Stimulated activated naive CD8-positive, alpha-beta T cell treated with anti-CD3 and anti-CD28 coated beads, Interleukin-15, Interleukin-2, amounts not matched to agents 100 ng/mL and 50 ng/mL, for 24 hours (primary cell): ENCODE data around the gene TRPV6.

Experiments
- H3K27ac Mint-ChIP-seq: one replicate; pipeline ENCODE4 v1.8.0; 2021; ENCODE audit warnings: mild to moderate bottlenecking, mixed read lengths
- H3K27me3 Mint-ChIP-seq: one replicate; pipeline ENCODE4 v1.8.0; 2021; ENCODE audit warnings: mixed read lengths
- H3K36me3 Mint-ChIP-seq: one replicate; pipeline ENCODE4 v1.8.0; 2021; ENCODE audit warnings: low read depth, mixed read lengths
- H3K4me1 Mint-ChIP-seq: one replicate; pipeline ENCODE4 v1.8.0; 2021; ENCODE audit warnings: low read depth, mixed read lengths
- H3K4me3 Mint-ChIP-seq: one replicate; pipeline ENCODE4 v1.8.0; 2021; ENCODE audit warnings: mild to moderate bottlenecking, mixed read lengths
- H3K9me3 Mint-ChIP-seq: one replicate; pipeline ENCODE4 v1.8.0; 2021; ENCODE audit warnings: mixed read lengths

Gene TRPV6

DNA sequence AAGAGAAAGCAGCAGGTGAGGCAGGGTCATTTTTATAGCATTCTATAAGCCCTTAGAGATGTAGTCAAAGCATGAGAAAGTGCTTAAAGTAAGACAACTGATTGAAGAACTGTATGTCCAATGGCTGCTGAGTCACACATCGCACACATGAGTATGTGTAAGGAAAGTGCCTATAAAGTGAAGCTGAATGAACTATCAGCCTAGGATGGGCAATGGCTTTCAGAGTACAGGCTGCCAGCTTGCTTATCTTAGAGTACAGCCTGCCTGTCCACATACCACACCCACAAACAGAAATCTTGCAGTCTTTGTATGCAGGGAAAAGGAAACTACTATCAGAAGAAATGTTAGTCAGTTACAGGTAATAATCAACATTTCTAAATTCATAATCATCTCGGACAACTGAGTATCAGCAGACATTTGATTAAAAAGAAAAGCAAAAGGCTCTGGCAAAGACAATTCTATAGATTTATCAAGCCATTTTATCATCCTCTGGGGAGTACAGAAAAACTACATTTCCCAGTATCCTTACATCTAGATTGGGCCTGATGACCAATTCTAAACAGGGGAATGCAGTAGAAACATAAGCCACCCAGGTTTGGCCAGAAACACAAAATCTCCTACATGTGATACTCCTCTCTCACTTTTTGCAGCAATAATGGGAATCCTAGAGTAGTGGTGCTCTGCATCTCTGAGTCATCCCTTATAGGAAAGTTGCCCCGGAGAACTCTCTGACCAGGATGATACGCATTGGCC is 46.9 kb downstream of the TRPV6 start:
- Mint-ChIP-seq H3K27ac (no peak overlapping the region), H3K27me3 (no peaks in the 10 kb centered on the region), H3K4me3 (no peak overlapping the region), H3K4me1 (peaks cover 16% of the 10 kb centered on the region), H3K9me3 (no peaks in the 10 kb centered on the region), H3K36me3 (no peaks in the 10 kb centered on the region)

DNA sequence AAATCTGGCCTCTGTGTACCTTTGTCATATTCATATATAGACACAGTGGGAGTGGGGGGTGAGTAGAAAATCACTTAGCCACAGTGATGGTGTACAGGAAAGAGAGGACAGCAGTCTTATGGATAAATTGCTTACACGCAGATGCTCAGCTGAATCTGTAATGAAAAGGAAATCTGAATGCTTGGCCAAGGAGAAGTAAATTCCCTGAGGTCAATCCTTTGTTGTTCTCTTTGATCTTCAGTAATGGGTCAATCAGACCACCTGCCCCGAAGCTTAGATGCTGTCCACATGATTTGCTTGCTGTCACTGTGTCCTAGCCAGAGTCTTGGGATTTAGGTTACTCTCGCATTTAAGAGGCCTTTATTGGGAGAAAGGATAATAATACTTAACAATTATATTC is 49.1 kb downstream of the TRPV6 start:
- Mint-ChIP-seq H3K27ac (no peak overlapping the region), H3K27me3 (no peaks in the 10 kb centered on the region), H3K36me3 (no peaks in the 10 kb centered on the region), H3K4me3 (no peak overlapping the region), H3K9me3 (no peaks in the 10 kb centered on the region), H3K4me1 (peaks cover 29% of the 10 kb centered on the region)

DNA sequence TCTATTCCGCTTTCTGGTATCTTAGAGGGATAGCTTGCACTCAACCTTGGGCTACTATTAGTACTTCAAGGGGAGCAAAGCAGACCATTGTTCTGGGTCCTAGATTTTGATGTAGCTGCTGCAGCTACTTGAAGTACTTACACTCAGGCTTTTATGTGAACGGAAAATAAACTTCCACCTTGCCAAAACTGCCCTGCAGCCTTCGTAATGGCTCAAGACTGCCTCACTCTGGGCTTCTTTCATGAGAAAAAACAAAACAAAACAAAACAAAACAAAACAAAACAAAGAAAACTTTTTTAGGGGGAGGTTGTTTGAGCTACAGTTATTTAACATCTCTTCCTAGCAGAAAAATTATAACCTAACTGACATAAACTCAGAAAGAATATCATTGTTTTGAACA is 50.1 kb downstream of the TRPV6 start:
- Mint-ChIP-seq H3K4me1 (peaks cover 32% of the 10 kb centered on the region), H3K27ac (peak overlapping the region; percentile 42), H3K36me3 (no peaks in the 10 kb centered on the region), H3K4me3 (no peak overlapping the region), H3K9me3 (no peaks in the 10 kb centered on the region), H3K27me3 (no peaks in the 10 kb centered on the region)

DNA sequence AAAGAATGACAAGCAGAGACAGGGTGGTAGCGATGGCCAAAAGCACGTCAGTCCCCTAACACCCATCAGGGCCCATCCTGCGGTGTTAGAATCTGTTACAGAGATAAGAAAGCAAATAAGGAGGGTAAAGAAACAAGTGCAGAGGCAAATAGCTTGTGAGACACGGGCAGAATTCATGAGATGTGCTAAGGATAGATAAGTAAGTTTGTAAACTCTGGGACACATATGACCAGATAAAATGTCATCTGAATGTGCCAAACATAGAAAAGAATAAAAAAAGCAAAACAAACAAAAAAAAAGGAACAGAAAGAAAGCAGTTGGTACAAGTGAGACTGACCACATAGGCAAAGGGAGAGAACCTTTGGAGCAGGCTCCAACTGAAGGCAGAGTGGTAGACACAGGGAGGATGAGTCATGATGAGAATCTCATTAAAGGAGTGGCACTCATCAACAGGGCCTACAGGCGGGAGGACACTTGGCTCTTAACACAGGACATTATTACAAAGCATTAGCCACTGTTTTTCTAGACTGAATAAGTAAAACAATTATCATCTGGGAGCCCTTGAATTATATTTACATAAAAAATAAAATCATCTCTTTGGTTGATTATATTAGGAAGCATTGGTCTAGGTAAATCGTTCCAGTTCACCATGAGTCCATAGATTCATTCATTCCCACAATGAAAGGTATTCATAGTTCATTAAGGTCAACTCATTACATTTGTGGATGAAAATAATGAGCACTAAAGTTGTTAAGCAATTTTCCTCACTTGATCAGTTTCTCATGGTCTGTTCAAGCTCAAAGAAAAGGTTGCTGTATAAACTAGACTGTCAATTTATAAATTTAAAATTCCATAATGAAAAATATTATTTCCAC is 52.1 kb downstream of the TRPV6 start:
- H3K4me3 Mint-ChIP-seq: no peak overlapping the region
- H3K27ac Mint-ChIP-seq: no peak overlapping the region
- no peaks in the 10 kb centered on the region for H3K36me3 Mint-ChIP-seq
- H3K9me3 Mint-ChIP-seq: no peaks in the 10 kb centered on the region
- peaks cover 33% of the 10 kb centered on the region for H3K4me1 Mint-ChIP-seq
- H3K27me3 Mint-ChIP-seq: no peaks in the 10 kb centered on the region

DNA sequence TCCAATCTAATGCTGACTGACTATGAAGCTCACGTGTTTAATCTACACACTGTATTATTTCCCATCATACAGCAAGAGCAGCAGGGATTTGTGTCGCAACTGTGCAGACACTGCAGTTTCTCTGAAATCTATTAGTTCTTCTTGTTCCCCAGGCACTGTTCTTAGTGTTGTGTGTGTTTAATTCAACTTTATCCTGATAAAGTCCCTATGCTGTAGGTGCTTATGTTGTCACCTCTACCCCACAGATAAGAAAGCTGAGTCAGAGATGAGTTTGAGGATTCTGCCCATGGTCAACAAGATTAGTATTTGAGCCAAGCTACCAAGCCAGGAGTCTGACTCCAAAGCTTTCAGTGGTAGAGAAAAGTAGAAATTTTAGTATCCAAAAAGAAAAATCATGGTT is 53.1 kb downstream of the TRPV6 start:
- H3K36me3 Mint-ChIP-seq: no peaks in the 10 kb centered on the region
- H3K27me3 Mint-ChIP-seq: no peaks in the 10 kb centered on the region
- no peak overlapping the region for H3K27ac Mint-ChIP-seq
- H3K4me3 Mint-ChIP-seq: no peak overlapping the region
- H3K4me1 Mint-ChIP-seq: peaks cover 40% of the 10 kb centered on the region
- no peaks in the 10 kb centered on the region for H3K9me3 Mint-ChIP-seq

DNA sequence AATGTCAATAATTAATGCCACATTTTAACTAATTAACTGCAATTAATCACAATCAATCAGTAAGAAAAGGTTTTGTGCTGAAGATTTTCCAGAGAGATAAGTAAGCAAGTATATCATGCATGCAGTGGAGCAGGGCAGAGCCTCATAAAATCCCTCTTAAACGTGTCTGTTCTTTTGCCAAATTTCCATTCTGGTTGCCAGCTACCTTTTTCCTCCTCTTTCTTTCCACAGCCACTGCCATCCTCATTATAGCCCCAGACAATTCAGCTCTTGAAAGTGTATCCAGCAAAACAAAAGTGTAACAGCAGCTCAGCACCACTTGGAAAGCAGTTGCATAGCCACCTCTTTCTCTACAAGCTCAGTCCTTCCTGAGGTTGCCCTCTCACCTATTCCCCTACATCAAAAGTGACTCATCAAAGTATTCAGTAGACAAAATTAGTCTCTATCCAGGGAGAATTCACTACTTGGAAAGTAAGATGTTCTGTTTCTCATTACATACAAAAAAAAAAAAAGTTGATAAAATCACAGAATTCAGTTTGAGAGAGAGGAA is 57.5 kb downstream of the TRPV6 start:
- H3K9me3 Mint-ChIP-seq: peaks cover 4% of the 10 kb centered on the region
- H3K27me3 Mint-ChIP-seq: no peaks in the 10 kb centered on the region
- H3K4me1 Mint-ChIP-seq: peaks cover 19% of the 10 kb centered on the region
- no peak overlapping the region for H3K4me3 Mint-ChIP-seq
- H3K27ac Mint-ChIP-seq: no peak overlapping the region
- no peaks in the 10 kb centered on the region for H3K36me3 Mint-ChIP-seq

DNA sequence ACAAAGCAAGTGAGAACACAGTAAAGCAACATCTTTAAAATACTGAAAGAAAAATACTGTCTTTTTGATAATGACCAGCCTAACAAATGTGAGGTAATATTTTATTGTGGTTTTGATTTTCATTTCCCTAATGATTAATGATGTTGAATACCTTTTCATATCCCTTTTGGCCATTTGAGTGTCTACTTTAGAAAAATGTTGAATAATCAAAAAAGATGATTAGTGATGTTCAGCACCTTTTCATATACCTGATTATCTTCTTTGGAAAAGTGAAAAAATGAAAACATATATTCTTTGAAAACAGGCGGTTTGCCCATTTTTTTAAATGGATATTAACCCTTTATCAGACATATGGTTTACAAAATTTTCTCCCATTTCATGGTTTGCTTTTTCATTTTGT is 62.8 kb downstream of the TRPV6 start:
- H3K27ac Mint-ChIP-seq: no peak overlapping the region
- peaks cover 10% of the 10 kb centered on the region for H3K9me3 Mint-ChIP-seq
- no peak overlapping the region for H3K4me3 Mint-ChIP-seq
- no peaks in the 10 kb centered on the region for H3K27me3 Mint-ChIP-seq
- peaks cover under 1% of the 10 kb centered on the region for H3K4me1 Mint-ChIP-seq
- H3K36me3 Mint-ChIP-seq: peaks cover 6% of the 10 kb centered on the region
